AG08395 (cell line): ENCODE measurements around the gene ZC2HC1C.

Experiments
- DNase-seq: peaks from one replicate; pipeline ENCODE4 v3.0.0; 2012; ENCODE audit warnings: mixed read lengths, low spot score

The ZC2HC1C gene

GRCh38 chr14:75069121-75069810 is at the start of gene ZC2HC1C:
Gene ZC2HC1C, plus strand, starts transcription at chr14:75069641. Its CDS starts 933 bp downstream, at chr14:75070574.
- DNase-seq, result peak; percentile 97

GRCh38 chr14:75022655-75023054 is 46.8 kb upstream of the ZC2HC1C start:
- DNase-seq, result no peak

GRCh38 chr14:75023108-75023507 is 46.3 kb upstream of the ZC2HC1C start:
- DNase-seq, result no peak

- no peak for DNase-seq
Observed at GRCh38 chr14:75025082-75025481, 44.4 kb upstream of the ZC2HC1C start.

GRCh38 chr14:75025876-75026275 is 43.6 kb upstream of the ZC2HC1C start:
- no peak for DNase-seq

GRCh38 chr14:75030147-75030546 is 39.3 kb upstream of the ZC2HC1C start:
- DNase-seq, result no peak

GRCh38 chr14:75032939-75033338 is 36.5 kb upstream of the ZC2HC1C start:
- DNase-seq, result no peak

- no peak for DNase-seq
Observed at GRCh38 chr14:75040507-75040906, 28.9 kb upstream of the ZC2HC1C start.

GRCh38 chr14:75040959-75041358 is 28.5 kb upstream of the ZC2HC1C start:
- no peak for DNase-seq

- DNase-seq, result no peak
Observed at GRCh38 chr14:75041613-75042012, 27.8 kb upstream of the ZC2HC1C start.

- DNase-seq, result no peak
Observed at GRCh38 chr14:75042035-75042434, 27.4 kb upstream of the ZC2HC1C start.

GRCh38 chr14:75044322-75044721 is 25.1 kb upstream of the ZC2HC1C start:
- peak; percentile 19 for DNase-seq

- no peak for DNase-seq
Observed at GRCh38 chr14:75044752-75045151, 24.7 kb upstream of the ZC2HC1C start.

- no peak for DNase-seq
Observed at GRCh38 chr14:75046275-75046674, 23.2 kb upstream of the ZC2HC1C start.

- DNase-seq, result peak; percentile 24
Observed at GRCh38 chr14:75046899-75047298, 22.5 kb upstream of the ZC2HC1C start.

- no peak for DNase-seq
Observed at GRCh38 chr14:75047506-75047905, 21.9 kb upstream of the ZC2HC1C start.

- DNase-seq, result no peak
Observed at GRCh38 chr14:75048101-75048500, 21.3 kb upstream of the ZC2HC1C start.

- no peak for DNase-seq
Observed at GRCh38 chr14:75049136-75049535, 20.3 kb upstream of the ZC2HC1C start.

GRCh38 chr14:75049731-75050201 is 19.7 kb upstream of the ZC2HC1C start:
- DNase-seq, result peak; percentile 30

GRCh38 chr14:75050852-75051555 is 18.4 kb upstream of the ZC2HC1C start, which contains the start of gene MLH3:
Gene MLH3, minus strand, starts transcription at chr14:75051467. Its CDS starts 1,812 bp downstream, at chr14:75049655.
- DNase-seq, result peak; percentile 96

GRCh38 chr14:75051556-75051899 is 17.9 kb upstream of the ZC2HC1C start:
- no peak for DNase-seq

- no peak for DNase-seq
Observed at GRCh38 chr14:75053396-75054291, 15.8 kb upstream of the ZC2HC1C start.
